NB4 (cell line): Measurements from ENCODE around the gene MYO6.

Source experiments
- POLR2A ChIP-seq: IDR thresholded peaks from 2 replicates; pipeline ENCODE4 v1.6.1; 2011; ENCODE audit warnings: mild to moderate bottlenecking; ENCODE audit not compliant: insufficient read length; ENCODE audit errors: extremely low read depth
- TF ChIP-seq, protein P1 (sequence below): IDR thresholded peaks from one replicate; pipeline ENCODE4 v1.5.1; 2012; ENCODE audit warnings: low read depth, low read length

DNA sequence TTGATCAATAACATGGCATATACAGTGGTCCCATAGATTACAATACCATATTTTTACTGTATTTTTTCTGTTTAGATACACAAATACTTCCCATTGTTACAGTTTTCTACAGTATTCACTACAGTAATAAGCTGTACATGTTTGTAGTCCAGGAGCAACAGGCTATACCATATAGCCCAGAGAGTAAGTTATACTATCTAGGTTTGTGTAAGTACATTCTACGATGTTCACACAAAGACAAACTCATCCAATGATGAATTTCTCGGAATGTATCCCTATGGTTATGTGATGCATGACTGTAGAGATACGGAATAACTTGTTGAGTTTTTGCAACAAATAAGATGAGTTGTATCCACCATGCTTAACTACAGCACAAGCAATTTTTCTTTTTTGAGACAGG is 3.6 kb upstream of the MYO6 start:
- no peak for TF ChIP-seq POLR2A
- TF ChIP-seq, protein P1, sequence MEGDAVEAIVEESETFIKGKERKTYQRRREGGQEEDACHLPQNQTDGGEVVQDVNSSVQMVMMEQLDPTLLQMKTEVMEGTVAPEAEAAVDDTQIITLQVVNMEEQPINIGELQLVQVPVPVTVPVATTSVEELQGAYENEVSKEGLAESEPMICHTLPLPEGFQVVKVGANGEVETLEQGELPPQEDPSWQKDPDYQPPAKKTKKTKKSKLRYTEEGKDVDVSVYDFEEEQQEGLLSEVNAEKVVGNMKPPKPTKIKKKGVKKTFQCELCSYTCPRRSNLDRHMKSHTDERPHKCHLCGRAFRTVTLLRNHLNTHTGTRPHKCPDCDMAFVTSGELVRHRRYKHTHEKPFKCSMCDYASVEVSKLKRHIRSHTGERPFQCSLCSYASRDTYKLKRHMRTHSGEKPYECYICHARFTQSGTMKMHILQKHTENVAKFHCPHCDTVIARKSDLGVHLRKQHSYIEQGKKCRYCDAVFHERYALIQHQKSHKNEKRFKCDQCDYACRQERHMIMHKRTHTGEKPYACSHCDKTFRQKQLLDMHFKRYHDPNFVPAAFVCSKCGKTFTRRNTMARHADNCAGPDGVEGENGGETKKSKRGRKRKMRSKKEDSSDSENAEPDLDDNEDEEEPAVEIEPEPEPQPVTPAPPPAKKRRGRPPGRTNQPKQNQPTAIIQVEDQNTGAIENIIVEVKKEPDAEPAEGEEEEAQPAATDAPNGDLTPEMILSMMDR: no peak
